HCT116 (cell line): ENCODE results near the gene DMRT2. TPM values are rescaled to one million over a fixed set of nuclear protein-coding genes. Genes with fewer than 3 reads are reported as not detected.

Experiments
- ATAC-seq: fragments of 200-7000 bp; cut with Tn5 transposase; 2 replicates; pipeline ENCODE4 v1.9.1; 2020; ENCODE audit warnings: mild to moderate bottlenecking, moderate library complexity
- BruUV-seq: library from RNA; stranded (reverse); fragments of 400-500 nt; replicated peaks from 2 replicates; lab custom pipeline; 2021; lab: Mats Ljungman, UMichigan
- CTCF ChIA-PET: fragments of 300-600 bp; sonication (Branson Sonifier 250); formaldehyde crosslinking; loops from one replicate; lab custom pipeline; 2021; ENCODE audit warnings: antibody characterized with exemption; lab: Charles Lee
- POLR2A ChIA-PET: fragments of 300-600, 350-600 bp; sonication (Branson Sonifier 250); formaldehyde crosslinking; loops from one replicate; lab custom pipeline; 2021; ENCODE audit warnings: antibody characterized with exemption; lab: Charles Lee
- RAD21 ChIA-PET, 2 experiments: fragments of 300-600 bp; sonication (Branson Sonifier 250); formaldehyde crosslinking; loops; one replicate each; lab custom pipeline; 2023; ENCODE audit warnings: low total read pairs in 2 of 2; ENCODE audit not compliant: uncharacterized antibody in 2 of 2, unreplicated experiment in 2 of 2, low non-redundant PET in 1 of 2; lab: Charles Lee
- DNase-seq: peaks from one replicate; pipeline ENCODE4 v3.0.0-alpha.2; 2010; ENCODE audit warnings: low read depth, low spot score
- H2AFZ ChIP-seq: fragments of 200-600 bp; shearing (Covaris generic), sonication (generic); 2 replicates; pipeline ENCODE4 v1.6.1; 2017; ENCODE audit warnings: low read depth, mixed run types, mixed read lengths, antibody characterized with exemption, low read length; ENCODE audit not compliant: poor library complexity, severe bottlenecking
- H3K27ac ChIP-seq: 2 replicates; pipeline ENCODE4 v1.5.1; 2012; ENCODE audit warnings: low read depth, low read length
- H3K27me3 ChIP-seq: fragments of 200-600 bp; sonication (generic); 2 replicates; pipeline ENCODE4 v1.6.1; 2016; ENCODE audit warnings: mixed run types, low read length, mixed read lengths; ENCODE audit not compliant: insufficient read depth
- H3K36me3 ChIP-seq, 2 experiments: fragments of 200-500 bp in 1 of 2; fragments of 200-600 bp in 1 of 2; sonication (Bioruptor generic) in 1 of 2; sonication (generic) in 1 of 2; 2 replicates each; pipeline versions ENCODE4 v1.5.1 to v1.6.1; 2014 to 2016; ENCODE audit warnings: low read length in 2 of 2, inconsistent platforms in 1 of 2, mixed read lengths in 1 of 2, mixed run types in 1 of 2; ENCODE audit not compliant: insufficient read depth in 2 of 2, control insufficient read depth in 1 of 2
- H3K4me1 ChIP-seq, 2 experiments: fragments of 200-600 bp in 1 of 2; sonication (generic) in 1 of 2; 2 replicates each; pipeline versions ENCODE4 v1.5.1 to v1.6.1; 2012 to 2017; ENCODE audit warnings: low read length in 2 of 2, inconsistent platforms in 1 of 2, mild to moderate bottlenecking in 1 of 2, mixed read lengths in 1 of 2, mixed run types in 1 of 2, moderate library complexity in 1 of 2; ENCODE audit not compliant: insufficient read depth in 2 of 2, control insufficient read depth in 1 of 2
- H3K4me2 ChIP-seq: fragments of 200-600 bp; sonication (generic); 2 replicates; pipeline ENCODE4 v1.6.1; 2017; ENCODE audit warnings: mixed run types, low read length, mixed read lengths
- H3K4me3 ChIP-seq, 2 experiments: fragments of 200-600 bp in 1 of 2; sonication (generic) in 1 of 2; replicated peaks in 1 of 2; 2 replicates each; pipeline ENCODE4 v1.5.1; 2011 to 2016; ENCODE audit warnings: low read length in 2 of 2, control low read depth in 1 of 2, low read depth in 1 of 2, mild to moderate bottlenecking in 1 of 2, mixed read lengths in 1 of 2, mixed run types in 1 of 2
- H3K79me2 ChIP-seq: fragments of 200-600 bp; sonication (generic); 2 replicates; pipeline ENCODE4 v1.6.1; 2017; ENCODE audit warnings: mild to moderate bottlenecking, mixed run types, low read length, moderate library complexity, mixed read lengths; ENCODE audit not compliant: insufficient read depth
- H3K9ac ChIP-seq: fragments of 200-600 bp; sonication (generic); 2 replicates; pipeline ENCODE4 v1.6.1; 2016; ENCODE audit warnings: low read length, mixed read lengths
- H3K9me2 ChIP-seq: fragments of 200-600 bp; sonication (generic), shearing (Covaris generic); 2 replicates; pipeline ENCODE4 v1.6.1; 2017; ENCODE audit warnings: mixed run types, mild to moderate bottlenecking, moderate library complexity; ENCODE audit not compliant: insufficient read depth
- H3K9me3 ChIP-seq, 2 experiments: fragments of 200-500 bp in 1 of 2; fragments of 200-600 bp in 1 of 2; sonication (Bioruptor generic) in 1 of 2; sonication (generic) in 1 of 2; 2 replicates each; pipeline ENCODE4 v1.6.1; 2014 to 2017; ENCODE audit warnings: low read length in 2 of 2, mixed read lengths in 2 of 2, inconsistent platforms in 1 of 2, low read depth in 1 of 2, mild to moderate bottlenecking in 1 of 2, mixed run types in 1 of 2, moderate library complexity in 1 of 2; ENCODE audit not compliant: control insufficient read depth in 1 of 2, insufficient read depth in 1 of 2
- H4K20me1 ChIP-seq: fragments of 200-600 bp; sonication (generic), shearing (Covaris generic); 2 replicates; pipeline ENCODE4 v1.6.1; 2017; ENCODE audit warnings: mixed run types, mild to moderate bottlenecking, moderate library complexity; ENCODE audit not compliant: insufficient read depth
- CEBPB ChIP-seq: IDR thresholded peaks from 2 replicates; pipeline ENCODE4 v1.6.1; 2012; ENCODE audit warnings: low read depth
- EZH2phosphoT487 ChIP-seq: fragments of 200-600 bp; IDR thresholded peaks from 2 replicates; pipeline ENCODE4 v1.6.1; 2018; ENCODE audit warnings: antibody characterized with exemption, borderline replicate concordance
- FOSL1 ChIP-seq: IDR thresholded peaks from 2 replicates; pipeline ENCODE4 v1.6.1; 2012; ENCODE audit warnings: low read depth
- JUND ChIP-seq: IDR thresholded peaks from 2 replicates; pipeline ENCODE4 v1.6.1; 2012
- REST ChIP-seq: IDR thresholded peaks from 2 replicates; pipeline ENCODE4 v1.6.1; 2012; ENCODE audit warnings: low read depth
- YY1 ChIP-seq: IDR thresholded peaks from 2 replicates; pipeline ENCODE4 v1.6.1; 2011; ENCODE audit warnings: low read length, low read depth, moderate library complexity, mild to moderate bottlenecking; ENCODE audit not compliant: insufficient replicate concordance; ENCODE audit errors: extremely low read depth
- ZFX ChIP-seq: fragments of 450-650 bp; IDR thresholded peaks from 2 replicates; pipeline ENCODE4 v1.6.1; 2017
- ZNF274 ChIP-seq: fragments of 200-500 bp; sonication (Bioruptor generic); IDR thresholded peaks from 2 replicates; pipeline ENCODE4 v1.6.1; 2014; ENCODE audit warnings: mild to moderate bottlenecking, low read depth, low read length, inconsistent platforms
- intact Hi-C: fragments of 100-400 bp; cut with micrococcal nuclease; formaldehyde crosslinking; loops from 2 replicates; pipeline ENCODE4 v1.10.0; 2022
- total RNA-seq: library from RNA; stranded (reverse); gene quantifications from one replicate; pipeline ENCODE4 v1.2.1, GENCODE V29; 2021; ENCODE audit not compliant: unreplicated experiment

Gene DMRT2
- total RNA-seq, 1 experiment from 2014 or later: 0.17 TPM

- DNase-seq: no peak
- H3K9ac ChIP-seq: no peak overlapping the region
- CTCF ChIA-PET: no interaction called here
- no peak overlapping the region for H3K4me3 ChIP-seq
- peaks cover 0 to 4% of the 10 kb centered on the region in 2 experiments; a peak in 1 of 4 replicates for H3K9me3 ChIP-seq
- no peaks in the 10 kb centered on the region for H4K20me1 ChIP-seq
- no peak for TF ChIP-seq REST
- TF ChIP-seq ZNF274: no peak
- TF ChIP-seq, all 23 proteins: peak for 0
- no peak overlapping the region for H2AFZ ChIP-seq
- no peaks in the 10 kb centered on the region for H3K79me2 ChIP-seq
- intact Hi-C loops: no loop called here
- H3K36me3 ChIP-seq: no peaks in the 10 kb centered on the region
- H3K27me3 ChIP-seq: no peaks in the 10 kb centered on the region
- ChIA-PET POLR2A (no interaction called here), RAD21 (no interaction called here)
- BruUV-seq: no TSS peak
- no peaks in the 10 kb centered on the region for H3K9me2 ChIP-seq
- H3K27ac ChIP-seq: no peak overlapping the region
- no peaks in the 10 kb centered on the region for H3K4me1 ChIP-seq
- no peak overlapping the region for H3K4me2 ChIP-seq
- no peak for ATAC-seq
Measured at GRCh38 chr9:1094749-1095148, 44.6 kb downstream of the DMRT2 start.

- no peaks in the 10 kb centered on the region for H3K79me2 ChIP-seq
- H3K4me3 ChIP-seq: no peak overlapping the region
- ATAC-seq (no peak), DNase-seq (no peak)
- H3K4me1 ChIP-seq: no peaks in the 10 kb centered on the region
- CTCF ChIA-PET: no interaction called here
- TF ChIP-seq FOSL1: no peak
- TF ChIP-seq REST: no peak
- no peak for TF ChIP-seq JUND
- TF ChIP-seq YY1: no peak
- no peak for TF ChIP-seq CEBPB
- TF ChIP-seq ZFX: no peak
- no peak for TF ChIP-seq EZH2phosphoT487
- RAD21 ChIA-PET: no interaction called here
- H2AFZ ChIP-seq: no peak overlapping the region
- no peaks in the 10 kb centered on the region for H3K9me2 ChIP-seq
- H3K36me3 ChIP-seq: no peaks in the 10 kb centered on the region
- no peak overlapping the region for H3K9ac ChIP-seq
- H3K4me2 ChIP-seq: no peak overlapping the region
- H3K27me3 ChIP-seq: no peaks in the 10 kb centered on the region
- no TSS peak for BruUV-seq
- intact Hi-C loops: no loop called here
- POLR2A ChIA-PET: no interaction called here
- peaks cover 0 to 7% of the 10 kb centered on the region in 2 experiments; a peak in 1 of 4 replicates for H3K9me3 ChIP-seq
- no peak overlapping the region for H3K27ac ChIP-seq
- H4K20me1 ChIP-seq: no peaks in the 10 kb centered on the region
Measured at GRCh38 chr9:1096155-1096964, 46.2 kb downstream of the DMRT2 start.
